ENCODE results near the gene PRSS27.

PRSS27 gene

GRCh38 chr16:2751577-2752034, 31.6 kb upstream of the PRSS27 start:
- DNase-seq (ENCODE audit: low spot score), result no peak
- no peak for FAIRE-seq

DNA sequence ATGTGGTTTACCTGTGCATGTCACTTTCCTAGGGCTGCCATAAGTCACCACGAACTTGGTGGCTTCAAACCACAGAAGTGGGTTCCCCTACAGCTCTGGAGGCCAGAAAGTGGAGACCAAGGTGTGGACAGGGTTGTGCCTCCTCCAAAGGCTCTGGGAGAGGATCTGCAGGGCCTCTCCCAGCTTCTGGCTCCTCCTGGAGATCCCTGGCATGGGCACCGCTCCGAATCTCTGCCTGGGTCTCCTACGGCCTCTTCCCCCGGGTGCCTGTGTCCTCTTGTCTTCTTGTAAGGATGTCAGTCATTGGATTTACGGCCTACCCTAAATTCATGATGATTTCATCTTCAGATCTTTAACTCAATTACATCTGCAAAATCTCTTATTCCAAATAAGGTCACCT, 29.9 kb upstream of the PRSS27 start:
- FAIRE-seq (no peak), DNase-seq (ENCODE audit: low spot score) (no peak)

DNA sequence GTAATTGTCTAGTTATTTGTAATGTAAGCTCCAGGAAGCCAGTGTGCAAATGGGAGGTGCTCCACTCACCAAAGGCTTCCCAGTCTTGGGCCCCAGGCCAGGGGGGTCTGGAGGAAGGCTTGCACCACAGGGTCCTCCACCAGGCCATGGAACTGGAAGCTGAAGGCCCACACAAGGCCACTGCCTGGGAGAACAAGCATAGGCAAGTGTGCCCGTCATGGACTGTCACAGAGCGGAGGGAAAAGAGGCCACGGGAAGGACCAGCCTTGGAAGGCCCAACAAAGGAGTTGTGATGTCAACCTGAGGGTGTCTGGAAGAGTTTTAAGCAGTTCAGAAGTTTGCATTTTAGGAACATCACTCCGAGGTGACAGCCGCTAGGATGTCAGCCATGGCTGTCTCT, 29.5 kb upstream of the PRSS27 start:
- FAIRE-seq, result no peak
- no peak for DNase-seq (ENCODE audit: low spot score)

DNA sequence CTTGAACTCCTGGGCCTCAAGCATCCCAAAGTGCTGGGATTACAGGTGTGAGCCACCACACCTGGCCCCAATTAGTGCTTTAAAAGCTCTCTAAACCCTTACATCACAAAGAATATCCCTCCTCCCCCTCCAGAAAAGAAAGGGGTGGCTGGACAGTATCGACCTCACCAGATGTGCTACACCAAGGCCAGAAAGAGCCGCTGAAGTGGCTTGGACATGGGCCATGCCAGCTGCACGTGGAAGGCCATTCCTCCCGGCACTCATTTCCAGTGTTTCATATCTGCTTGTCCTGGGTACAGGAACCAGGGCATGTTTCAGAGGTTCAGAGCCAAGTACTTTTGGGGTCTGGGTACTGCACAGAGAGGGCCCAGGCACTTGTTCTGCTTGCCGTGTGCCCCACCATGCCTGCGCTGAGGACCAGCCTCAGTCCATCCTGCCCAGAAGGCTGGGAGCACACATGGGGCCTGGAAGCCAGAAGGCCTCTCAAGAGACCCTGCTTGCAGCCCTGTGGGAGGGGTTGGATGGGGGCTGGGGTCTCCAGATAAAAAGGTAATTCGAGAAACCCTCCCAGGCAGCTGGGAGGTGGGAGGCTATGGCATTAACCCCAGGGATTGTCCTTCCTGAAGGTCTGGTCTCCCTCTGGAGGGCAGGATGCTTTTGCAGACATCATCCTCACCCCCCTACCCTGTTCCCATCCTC, 28.9 kb upstream of the PRSS27 start:
- no peak for DNase-seq (ENCODE audit: low spot score)
- FAIRE-seq, result no peak

DNA sequence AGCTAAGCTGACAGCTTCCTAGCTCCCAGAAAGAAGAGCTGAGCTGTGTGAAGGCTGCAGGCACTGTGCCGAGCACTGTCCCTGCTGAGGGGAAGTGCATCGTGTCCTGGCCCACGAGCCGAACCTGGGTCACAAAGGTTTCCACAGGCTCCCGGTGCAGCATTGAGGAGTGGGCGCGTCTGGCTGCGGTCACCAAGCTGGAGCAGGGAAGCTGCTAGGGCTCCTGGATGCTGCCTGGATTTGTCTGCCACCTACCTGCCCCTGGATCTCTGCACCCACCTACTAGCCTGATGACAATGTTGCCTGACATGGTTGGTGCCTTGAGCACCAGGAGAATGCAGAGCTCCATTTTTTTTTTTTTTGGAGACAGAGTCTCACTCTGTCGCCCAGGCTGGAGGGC, 25.9 kb upstream of the PRSS27 start:
- DNase-seq (ENCODE audit: low spot score) (no peak), FAIRE-seq (no peak)

GRCh38 chr16:2745116-2745890, 25.3 kb upstream of the PRSS27 start:
- no peak for FAIRE-seq
- DNase-seq (ENCODE audit: low spot score), result no peak

- FAIRE-seq, result no peak
- no peak for DNase-seq (ENCODE audit: low spot score)
Measured at GRCh38 chr16:2744711-2745110, 24.7 kb upstream of the PRSS27 start.

- no peak for FAIRE-seq
- DNase-seq (ENCODE audit: low spot score), result no peak
Measured at GRCh38 chr16:2743007-2743810, 23.2 kb upstream of the PRSS27 start.

DNA sequence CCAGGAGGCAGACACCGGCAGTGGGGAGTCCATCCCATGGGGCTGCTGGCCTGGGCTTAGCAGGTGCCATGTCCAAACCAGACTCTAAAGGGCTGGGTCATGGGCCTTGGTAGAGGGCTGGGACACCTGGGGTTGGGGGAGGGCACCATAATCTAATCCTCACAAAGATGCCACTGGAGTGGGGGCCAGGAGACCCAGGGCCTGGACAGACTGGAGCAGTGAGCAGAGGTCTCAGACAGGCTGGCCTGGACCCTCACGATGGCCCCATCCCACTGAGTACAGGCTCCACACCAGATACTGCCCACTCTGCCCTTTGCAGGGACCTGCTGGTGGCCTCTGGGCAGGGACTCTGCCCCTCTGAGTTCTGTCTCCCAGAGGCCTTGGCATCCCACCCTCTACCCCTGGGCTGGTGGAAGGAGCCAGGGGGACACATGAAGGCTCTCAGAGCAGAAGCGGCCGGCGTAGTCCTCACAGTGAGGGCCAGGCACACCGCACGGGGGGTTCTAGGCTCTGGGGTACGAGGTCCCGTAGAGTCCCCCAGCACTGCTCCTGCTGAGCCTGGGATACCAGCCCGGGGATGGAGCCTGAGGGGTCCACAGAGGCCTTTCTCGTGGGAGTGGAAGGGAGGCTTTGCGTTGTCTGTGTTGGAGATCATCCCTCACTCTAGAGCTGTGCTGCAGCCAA, 22.4 kb upstream of the PRSS27 start:
- FAIRE-seq (no peak), DNase-seq (ENCODE audit: low spot score) (no peak)

DNA sequence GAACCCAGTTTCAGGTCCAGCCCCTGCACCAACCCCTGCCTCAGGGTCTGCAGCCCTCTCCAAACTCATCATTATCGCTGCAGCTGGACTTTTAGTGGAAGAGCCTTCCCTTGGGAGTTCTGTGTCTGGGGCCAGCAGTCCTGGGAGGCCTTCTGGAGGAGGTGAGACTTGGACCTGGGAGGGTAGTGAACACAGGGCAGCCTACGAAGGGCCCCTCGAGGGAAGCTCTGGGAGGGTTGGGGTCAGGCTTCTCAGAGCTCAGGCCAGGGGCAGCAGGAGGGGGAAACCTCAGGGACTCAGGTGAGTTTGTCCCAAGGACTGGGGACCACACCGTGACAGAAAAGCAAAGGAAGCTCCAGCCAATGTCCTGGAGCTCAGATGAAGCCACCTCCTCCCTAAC, 21.1 kb upstream of the PRSS27 start:
- DNase-seq (ENCODE audit: low spot score), result no peak
- no peak for FAIRE-seq

DNA sequence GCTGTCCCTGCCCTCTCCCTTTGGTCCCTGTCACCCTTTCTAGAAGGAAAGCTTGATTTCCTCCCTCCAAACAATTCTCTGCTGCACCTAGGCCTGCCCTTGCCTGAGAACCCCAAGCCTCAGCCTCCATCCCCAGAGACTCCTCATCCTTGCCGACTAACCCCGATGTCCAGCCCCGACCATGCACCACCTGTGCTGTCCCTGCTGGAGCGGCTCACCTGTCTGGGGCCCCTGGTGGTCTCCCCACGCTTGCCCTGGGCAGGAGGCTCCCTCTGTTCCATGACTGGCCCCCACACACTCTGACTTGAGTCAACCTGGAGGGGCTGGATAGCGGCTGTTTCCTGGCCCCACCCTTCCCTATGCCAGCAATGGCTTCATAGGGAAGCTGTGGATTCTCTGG, 20.5 kb upstream of the PRSS27 start:
- FAIRE-seq (no peak), DNase-seq (ENCODE audit: low spot score) (no peak)

DNA sequence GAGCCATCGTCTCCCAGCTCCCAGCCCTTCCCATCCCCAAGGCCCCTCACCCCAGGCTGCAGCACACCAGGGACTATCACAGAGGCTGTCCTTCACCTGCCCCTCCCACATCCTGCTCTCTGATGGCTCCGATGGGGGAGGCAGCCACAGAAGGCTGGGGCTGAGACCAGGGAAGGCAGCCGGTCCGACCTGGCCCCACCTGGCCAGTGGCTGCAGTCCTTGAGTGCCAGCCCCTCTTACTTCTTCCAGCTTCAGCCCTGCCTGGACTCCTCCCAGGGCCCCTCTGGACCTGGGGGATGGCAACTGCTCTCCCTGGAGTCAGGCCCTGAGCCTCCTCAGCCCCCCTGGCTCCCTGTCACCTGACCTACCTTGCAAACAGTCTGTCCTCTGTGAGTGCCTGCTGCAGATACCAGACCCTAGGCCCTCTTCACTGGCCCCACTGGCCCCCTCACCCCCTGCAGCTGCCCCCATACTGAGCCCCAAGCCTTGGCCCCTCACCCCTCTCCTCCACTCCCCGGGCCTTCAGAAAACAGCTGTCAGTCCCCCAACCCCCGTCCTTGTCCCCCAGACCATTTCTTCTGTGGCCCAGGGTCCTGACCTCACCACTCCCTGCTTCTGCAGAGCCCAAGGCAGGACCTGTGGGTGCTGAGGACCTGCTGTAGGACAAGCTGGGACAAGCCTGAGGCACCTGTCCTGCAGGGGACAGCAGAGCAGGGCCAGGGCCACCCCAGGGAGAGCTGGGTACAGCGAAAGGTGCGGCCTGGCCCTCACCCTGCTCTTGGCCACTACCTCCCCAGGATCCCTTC, 19.8 kb upstream of the PRSS27 start:
- no peak for DNase-seq (ENCODE audit: low spot score)
- FAIRE-seq, result no peak

DNA sequence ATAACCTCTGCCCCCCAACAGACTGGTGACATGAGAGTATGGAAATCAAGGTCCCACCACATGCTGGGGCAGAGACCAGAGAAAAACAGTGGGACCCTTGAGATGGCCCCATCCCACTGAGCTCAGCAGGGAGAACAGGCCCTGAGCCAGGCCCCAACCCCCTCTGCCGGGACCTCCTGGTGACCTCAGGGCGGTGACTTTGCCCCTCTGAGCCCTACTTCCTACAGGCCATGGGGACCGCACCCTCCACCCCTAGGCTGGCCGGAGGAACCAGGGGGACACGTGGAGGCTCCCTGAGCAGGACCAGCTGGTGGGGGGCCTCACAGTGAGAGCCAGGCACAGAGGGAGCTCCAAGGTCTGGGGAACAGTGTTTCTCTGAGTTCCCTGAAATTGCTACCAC, 18.6 kb upstream of the PRSS27 start:
- DNase-seq (ENCODE audit: low spot score), result no peak
- no peak for FAIRE-seq

DNA sequence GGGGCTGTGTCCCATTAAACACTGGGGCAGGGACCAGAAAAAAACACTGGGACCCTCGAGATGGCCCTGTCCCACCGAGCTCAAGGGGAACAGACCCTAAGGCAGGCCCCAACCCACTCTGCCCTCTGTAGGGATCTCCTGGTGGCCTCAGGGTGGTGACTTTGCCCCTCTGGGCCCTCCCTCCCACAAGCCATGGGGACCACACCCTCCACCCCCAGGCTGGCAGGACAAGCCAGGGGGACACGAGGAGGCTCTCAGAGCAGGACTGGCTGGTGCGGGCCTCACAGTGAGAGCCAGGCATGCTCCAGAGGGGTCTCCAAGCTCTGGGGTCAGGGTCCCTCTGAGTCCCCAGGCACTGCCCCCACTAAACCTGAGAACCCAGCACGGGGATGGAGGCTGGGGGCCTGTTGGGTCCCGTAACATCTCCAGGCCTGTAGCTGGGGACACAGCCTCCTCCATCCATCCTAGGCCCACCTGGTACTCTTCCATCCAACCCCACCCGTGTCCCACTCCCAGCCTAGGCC, 17.9 kb upstream of the PRSS27 start:
- DNase-seq (ENCODE audit: low spot score) (no peak), FAIRE-seq (no peak)

DNA sequence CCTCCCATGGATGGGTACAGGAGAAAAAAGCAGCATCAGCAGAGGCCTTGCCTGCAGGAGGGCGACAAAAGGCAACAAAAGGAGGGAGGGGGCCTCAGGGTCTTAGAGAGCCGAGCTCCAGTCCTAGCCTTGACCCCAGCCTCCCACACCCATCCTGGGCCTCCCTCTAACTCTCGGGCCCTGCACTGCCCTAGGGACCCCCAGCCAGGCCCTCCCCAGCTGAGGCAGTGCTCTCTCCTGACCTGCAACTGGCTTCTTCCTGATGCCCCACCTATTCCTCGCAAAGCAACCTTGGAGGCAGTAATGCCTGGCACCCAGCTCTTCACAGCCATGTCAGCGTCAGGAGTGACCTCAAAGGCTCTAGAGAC, 17.2 kb upstream of the PRSS27 start:
- FAIRE-seq, result no peak
- DNase-seq (ENCODE audit: low spot score), result no peak

DNA sequence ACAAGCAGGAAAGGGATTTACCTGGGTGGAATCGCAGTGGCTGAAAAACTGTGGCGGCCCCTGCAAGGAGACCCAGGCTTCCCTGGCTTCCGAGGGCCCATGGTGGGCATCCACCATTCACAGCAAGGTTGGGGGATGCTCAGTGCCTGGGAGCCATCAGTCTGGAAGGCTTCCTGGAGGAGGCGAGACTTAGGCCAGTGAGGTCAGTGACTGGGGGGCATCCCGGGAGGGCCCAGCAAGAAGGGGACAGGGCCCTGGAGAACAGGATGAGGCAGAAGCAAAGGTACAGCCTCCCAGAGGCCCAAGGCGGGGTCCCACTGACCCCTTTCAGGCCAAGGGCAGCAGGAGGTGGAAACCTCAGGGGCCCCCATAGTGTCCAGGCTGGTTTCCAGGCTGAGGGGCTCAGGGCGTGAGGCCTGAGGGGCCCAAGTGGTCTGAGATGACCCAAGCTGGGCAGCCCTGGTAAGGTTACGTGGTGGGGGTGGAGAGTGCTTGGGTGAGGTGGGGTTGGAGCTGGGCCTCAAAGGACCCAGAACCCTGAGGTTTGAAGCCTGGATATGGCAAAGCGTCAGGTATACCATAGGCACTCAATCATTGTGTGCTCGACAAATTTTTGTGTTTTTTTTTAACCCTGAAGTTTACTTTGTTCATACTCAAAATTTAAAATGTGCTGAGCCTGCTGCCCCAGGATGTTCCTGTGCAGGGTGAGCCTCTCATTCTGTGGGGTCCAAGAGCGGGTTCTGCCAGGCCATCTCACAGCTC, 16.6 kb upstream of the PRSS27 start:
- DNase-seq (ENCODE audit: low spot score) (no peak), FAIRE-seq (no peak)

- DNase-seq (ENCODE audit: low spot score) (no peak), FAIRE-seq (no peak)
Measured at GRCh38 chr16:2734844-2735515, 15.0 kb upstream of the PRSS27 start.

- FAIRE-seq (no peak), DNase-seq (ENCODE audit: low spot score) (no peak)
Measured at GRCh38 chr16:2728034-2728433, 8.0 kb upstream of the PRSS27 start.

- FAIRE-seq, result no peak
- DNase-seq (ENCODE audit: low spot score), result no peak
Measured at GRCh38 chr16:2726923-2727322, 6.9 kb upstream of the PRSS27 start.
